Kidney (tissue), 14 donors: ENCODE results near the gene TMEM154. TPM values are rescaled to one million over a fixed set of nuclear protein-coding genes. Genes with fewer than 3 reads are reported as not detected.

ENCODE experiments used
- DNase-seq, 5 donors: peaks; one replicate each; pipeline ENCODE4 v3.0.0-alpha.2; 2013 to 2020
- FAIRE-seq: peaks from 2 replicates; lab custom pipeline; 2012; peaks lifted over from hg19 to GRCh38; lab: Jason Lieb, UNC
- H3K27ac ChIP-seq, 2 donors: one replicate each; pipeline ENCODE4 v1.7.0; 2013; ENCODE audit warnings: low read depth in 2 of 2, low read length in 2 of 2, inconsistent platforms in 1 of 2
- H3K27me3 ChIP-seq: one replicate; pipeline ENCODE4 v1.7.1; 2013; ENCODE audit warnings: low read length, inconsistent platforms; ENCODE audit not compliant: control insufficient read depth, insufficient read depth
- H3K36me3 ChIP-seq, 3 donors: one replicate each; pipeline versions ENCODE4 v1.7.0 to v1.7.1; 2013; ENCODE audit warnings: low read length in 3 of 3, control low read depth in 1 of 3, inconsistent platforms in 1 of 3; ENCODE audit not compliant: insufficient read depth in 3 of 3, control insufficient read depth in 2 of 3
- H3K4me1 ChIP-seq, 3 donors: one replicate each; pipeline versions ENCODE4 v1.7.0 to v1.7.1; 2013; ENCODE audit warnings: low read length in 3 of 3, inconsistent platforms in 1 of 3, low read depth in 1 of 3; ENCODE audit not compliant: control insufficient read depth in 2 of 3, insufficient read depth in 2 of 3
- H3K4me3 ChIP-seq, 3 donors: one replicate each; pipeline versions ENCODE4 v1.7.0 to v1.8.1; 2013; ENCODE audit warnings: low read length in 3 of 3, control low read depth in 1 of 3, inconsistent platforms in 1 of 3
- H3K9ac ChIP-seq, 3 donors: one replicate each; pipeline versions ENCODE4 v1.7.0 to v1.7.1; 2013; ENCODE audit warnings: low read length in 3 of 3, control low read depth in 1 of 3, inconsistent platforms in 1 of 3
- H3K9me3 ChIP-seq, 3 donors: one replicate each; pipeline versions ENCODE4 v1.7.0 to v1.7.1; 2013; ENCODE audit warnings: low read length in 3 of 3, control low read depth in 1 of 3, inconsistent platforms in 1 of 3; ENCODE audit not compliant: control insufficient read depth in 2 of 3, insufficient read depth in 1 of 3
- intact Hi-C: fragments of 100-400 bp; cut with DNase I; formaldehyde crosslinking; loops from one replicate; pipeline ENCODE4 v1.11.1; 2022
- polyA plus RNA-seq: library from polyadenylated mRNA; stranded (reverse); fragments of 350-450 nt; fragmentation: Illumina TruSeq; extraction: RNeasy Lipid Tissue Mini Kit (QIAGEN cat#74804); gene quantifications from one replicate; pipeline ENCODE4 v1.2.3, GENCODE V29; 2014; ENCODE audit warnings: low read depth, low replicate concordance; ENCODE audit not compliant: insufficient read depth
- total RNA-seq: library from RNA; stranded (reverse); fragmentation: NEBNext Ultra II Directional; extraction: Animal tissue kit (Norgen Biotek cat#: 25700); gene quantifications from one replicate; pipeline ENCODE4 v1.2.1, GENCODE V29; 2021
- TF ChIP-seq, protein P1 (sequence below): IDR thresholded peaks from 3 replicates; pipeline ENCODE4 v1.5.1; 2012; ENCODE audit warnings: mild to moderate bottlenecking, moderate library complexity, borderline replicate concordance; ENCODE audit not compliant: insufficient read depth; ENCODE audit errors: extremely low read depth
- donor health status: control.
- donor health status: control.
- donor health status: control.
- donor health status: control.
- donor health status: control.
- donor health status: DM: yes; HTN: yes; CAD: no.
- donor health status: Normal renal cell carcinoma (clear cell type).

Gene TMEM154
- total and polyA plus RNA-seq, 2 donors from 2014 or later: 0.09 to 11.0 TPM

DNA sequence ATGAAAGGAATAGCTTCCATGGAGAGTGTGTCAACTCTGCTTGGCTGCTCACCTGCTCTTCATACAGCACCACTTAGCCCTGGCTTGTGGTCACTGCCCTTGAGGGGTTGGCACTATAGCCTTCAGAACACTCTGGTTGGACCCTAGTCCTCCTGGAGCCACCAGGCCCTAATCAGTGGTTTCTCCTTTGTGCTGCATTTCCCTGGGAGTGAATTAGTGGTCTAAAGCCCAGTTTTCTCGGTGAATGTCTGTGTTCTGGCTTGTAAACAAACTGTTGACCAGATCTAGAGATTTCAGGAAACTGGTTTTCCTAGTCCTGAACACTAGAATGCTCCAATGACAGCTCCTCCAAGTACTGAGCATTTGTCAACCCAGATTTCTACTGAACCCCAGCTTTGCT lies 28.6 kb upstream of the TMEM154 start:
- no peak overlapping the region for H3K9ac ChIP-seq
- FAIRE-seq: no peak

DNA sequence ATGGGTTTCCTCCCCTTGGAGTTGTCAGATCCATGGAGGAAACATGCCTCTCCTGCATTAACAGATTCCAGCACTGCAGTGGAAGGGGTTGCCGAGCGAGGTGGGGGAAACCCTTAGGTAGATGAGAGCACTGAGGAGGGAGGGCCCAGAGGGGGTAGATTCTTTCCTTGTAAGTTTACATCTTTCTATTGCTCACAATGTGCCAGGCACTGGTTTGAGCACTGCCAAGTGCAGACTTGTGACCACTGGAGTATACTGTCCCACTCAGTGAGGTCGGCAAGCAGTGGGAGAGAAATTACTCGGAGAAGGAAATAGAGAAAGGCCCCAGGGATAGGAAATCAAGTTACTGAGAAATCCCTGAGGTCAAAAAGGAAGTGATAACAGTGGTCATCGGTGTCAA lies 27.8 kb upstream of the TMEM154 start:
- Histone ChIP-seq H3K27ac (no peak overlapping the region), H3K36me3 (no peaks in the 10 kb centered on the region), H3K27me3 (no peaks in the 10 kb centered on the region), H3K4me3 (no peak overlapping the region), H3K9ac (no peak overlapping the region), H3K4me1 (no peaks in the 10 kb centered on the region), H3K9me3 (peaks cover 0 to 2% (median 0%) of the 10 kb centered on the region in 3 donors)
- intact Hi-C loops: no loop called here
- FAIRE-seq (no peak), DNase-seq (no peak)
- TF ChIP-seq, protein P1, sequence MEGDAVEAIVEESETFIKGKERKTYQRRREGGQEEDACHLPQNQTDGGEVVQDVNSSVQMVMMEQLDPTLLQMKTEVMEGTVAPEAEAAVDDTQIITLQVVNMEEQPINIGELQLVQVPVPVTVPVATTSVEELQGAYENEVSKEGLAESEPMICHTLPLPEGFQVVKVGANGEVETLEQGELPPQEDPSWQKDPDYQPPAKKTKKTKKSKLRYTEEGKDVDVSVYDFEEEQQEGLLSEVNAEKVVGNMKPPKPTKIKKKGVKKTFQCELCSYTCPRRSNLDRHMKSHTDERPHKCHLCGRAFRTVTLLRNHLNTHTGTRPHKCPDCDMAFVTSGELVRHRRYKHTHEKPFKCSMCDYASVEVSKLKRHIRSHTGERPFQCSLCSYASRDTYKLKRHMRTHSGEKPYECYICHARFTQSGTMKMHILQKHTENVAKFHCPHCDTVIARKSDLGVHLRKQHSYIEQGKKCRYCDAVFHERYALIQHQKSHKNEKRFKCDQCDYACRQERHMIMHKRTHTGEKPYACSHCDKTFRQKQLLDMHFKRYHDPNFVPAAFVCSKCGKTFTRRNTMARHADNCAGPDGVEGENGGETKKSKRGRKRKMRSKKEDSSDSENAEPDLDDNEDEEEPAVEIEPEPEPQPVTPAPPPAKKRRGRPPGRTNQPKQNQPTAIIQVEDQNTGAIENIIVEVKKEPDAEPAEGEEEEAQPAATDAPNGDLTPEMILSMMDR: no peak

More for the DNA sequence above, 28.6 kb upstream of the TMEM154 start:
- Histone ChIP-seq H3K9me3 (peaks cover 0 to 2% (median 0%) of the 10 kb centered on the region in 3 donors), H3K36me3 (no peaks in the 10 kb centered on the region), H3K27me3 (no peaks in the 10 kb centered on the region), H3K4me3 (no peak overlapping the region), H3K27ac (no peak overlapping the region), H3K4me1 (no peaks in the 10 kb centered on the region)
- peak in 1 of 5 donors; percentile 16 for DNase-seq
- intact Hi-C loops: no loop called here
- TF ChIP-seq, protein P1: no peak

- intact Hi-C loops: no loop called here
- TF ChIP-seq, protein P1: no peak
- H3K9me3 ChIP-seq: peaks cover 0 to 2% (median 0%) of the 10 kb centered on the region in 3 donors
- no peak overlapping the region for H3K4me3 ChIP-seq
- no peak overlapping the region for H3K27ac ChIP-seq
- no peaks in the 10 kb centered on the region for H3K27me3 ChIP-seq
- H3K36me3 ChIP-seq: no peaks in the 10 kb centered on the region
- no peak for FAIRE-seq
- no peak for DNase-seq
- H3K4me1 ChIP-seq: no peaks in the 10 kb centered on the region
- no peak overlapping the region for H3K9ac ChIP-seq
Observed at GRCh38 chr4:152705903-152706302, 26.1 kb upstream of the TMEM154 start.

DNA sequence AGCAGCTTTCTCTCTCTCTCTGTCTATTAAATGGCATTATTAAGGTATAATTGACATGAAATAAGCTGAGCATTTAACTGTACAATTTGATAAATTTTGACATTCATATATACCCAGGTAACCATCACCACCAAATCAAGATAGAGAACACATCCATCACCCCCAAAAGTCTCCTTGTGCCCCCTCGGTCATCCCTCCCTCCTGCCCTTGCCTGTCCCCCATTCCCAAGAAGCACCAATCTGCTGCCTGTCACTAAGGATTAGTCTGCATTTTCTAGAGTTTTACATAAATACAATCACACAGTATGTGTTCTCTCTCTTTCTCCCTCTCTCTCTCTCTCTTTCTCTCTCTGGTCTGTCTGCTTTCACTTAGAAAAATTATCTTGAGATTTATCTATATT lies 25.0 kb upstream of the TMEM154 start:
- Histone ChIP-seq H3K4me3 (no peak overlapping the region), H3K36me3 (no peaks in the 10 kb centered on the region), H3K9me3 (peaks cover 0 to 2% (median 0%) of the 10 kb centered on the region in 3 donors), H3K9ac (no peak overlapping the region), H3K4me1 (no peaks in the 10 kb centered on the region), H3K27me3 (no peaks in the 10 kb centered on the region), H3K27ac (no peak overlapping the region)
- intact Hi-C loops: no loop called here
- no peak for FAIRE-seq
- TF ChIP-seq, protein P1: no peak
- DNase-seq: no peak
